HEK293 (cell line): ENCODE data around the gene CDH18.

ENCODE experiments used
- CTCF ChIA-PET: fragments of 350-600 bp; formaldehyde crosslinking; extraction: SDS; loops from one replicate; lab custom pipeline; 2021; ENCODE audit warnings: antibody characterized with exemption; lab: Yijun Ruan, JAX
- POLR2A ChIA-PET: fragments of 300-600 bp; formaldehyde crosslinking; extraction: SDS; loops from one replicate; lab custom pipeline; 2020; ENCODE audit warnings: antibody characterized with exemption, inconsistent platforms; lab: Yijun Ruan, JAX
- H3K27ac ChIP-seq: fragments of 200-500 bp; sonication (Bioruptor generic); 2 replicates; pipeline ENCODE4 v1.5.1; 2014; ENCODE audit warnings: low read depth, low read length, control low read depth, inconsistent platforms; ENCODE audit errors: extremely low read depth
- H3K36me3 ChIP-seq, 2 experiments: fragments of 200-500 bp in 1 of 2; sonication (Bioruptor generic) in 1 of 2; 1 replicate in 1 of 2; 2 replicates in 1 of 2; pipeline ENCODE4 v1.5.1; 2014 to 2017; ENCODE audit warnings: inconsistent platforms in 2 of 2, low read length in 2 of 2; ENCODE audit not compliant: control insufficient read depth in 2 of 2, insufficient read depth in 1 of 2
- H3K4me1 ChIP-seq: fragments of 200-500 bp; sonication (Bioruptor generic); 2 replicates; pipeline ENCODE4 v1.5.1; 2014; ENCODE audit warnings: mild to moderate bottlenecking, low read length, inconsistent platforms; ENCODE audit not compliant: control insufficient read depth, insufficient read depth
- H3K4me3 ChIP-seq: 2 replicates; pipeline ENCODE4 v1.5.1; 2011; ENCODE audit warnings: low read depth, mild to moderate bottlenecking, control low read depth, low read length, moderate library complexity
- H3K9me3 ChIP-seq: fragments of 200-500 bp; sonication (Bioruptor generic); 2 replicates; pipeline ENCODE4 v1.5.1; 2014; ENCODE audit warnings: low read depth, low read length, inconsistent platforms; ENCODE audit not compliant: control insufficient read depth, insufficient read depth
- BCL11A ChIP-seq: fragments of 450-650 bp; formaldehyde crosslinking; IDR thresholded peaks from 2 replicates; pipeline ENCODE4 v1.5.1; 2016; ENCODE audit warnings: low read depth, missing biosample characterization, missing genetic modification characterization
- HOXA7 ChIP-seq: sonication (generic); formaldehyde crosslinking; IDR thresholded peaks from 2 replicates; pipeline ENCODE4 v1.8.1; 2022; ENCODE audit warnings: missing genetic modification reagents, borderline replicate concordance
- MEIS1 ChIP-seq: sonication (generic); formaldehyde crosslinking; IDR thresholded peaks from 2 replicates; pipeline ENCODE4 v1.8.1; 2022; ENCODE audit warnings: missing genetic modification reagents, mild to moderate bottlenecking, borderline replicate concordance
- MYNN ChIP-seq: fragments of 450-650 bp; formaldehyde crosslinking; IDR thresholded peaks from 2 replicates; pipeline ENCODE4 v1.5.1; 2016; ENCODE audit warnings: missing biosample characterization, missing genetic modification characterization, borderline replicate concordance
- ZBTB20 ChIP-seq: fragments of 450-650 bp; formaldehyde crosslinking; IDR thresholded peaks from 2 replicates; pipeline ENCODE4 v1.5.1; 2016; ENCODE audit warnings: missing biosample characterization, missing genetic modification characterization
- ZBTB7A ChIP-seq: fragments of 450-650 bp; formaldehyde crosslinking; IDR thresholded peaks from 2 replicates; pipeline ENCODE4 v1.5.1; 2016; ENCODE audit warnings: low read depth, missing biosample characterization, missing genetic modification characterization
- ZNF10 ChIP-seq: fragments of 450-650 bp; formaldehyde crosslinking; IDR thresholded peaks from 2 replicates; pipeline ENCODE4 v1.5.1; 2017; ENCODE audit warnings: missing biosample characterization, missing genetic modification characterization
- ZNF121 ChIP-seq: fragments of 450-650 bp; formaldehyde crosslinking; IDR thresholded peaks from 2 replicates; pipeline ENCODE4 v1.5.1; 2016; ENCODE audit warnings: missing biosample characterization, missing genetic modification characterization
- ZNF138 ChIP-seq: fragments of 450-650 bp; formaldehyde crosslinking; IDR thresholded peaks from 2 replicates; pipeline ENCODE4 v1.5.1; 2016; ENCODE audit warnings: missing biosample characterization, missing genetic modification characterization, borderline replicate concordance
- ZNF16 ChIP-seq: fragments of 450-650 bp; formaldehyde crosslinking; IDR thresholded peaks from 2 replicates; pipeline ENCODE4 v1.5.1; 2016; ENCODE audit warnings: low read depth, missing biosample characterization, missing genetic modification characterization
- ZNF169 ChIP-seq: fragments of 450-650 bp; formaldehyde crosslinking; IDR thresholded peaks from 2 replicates; pipeline ENCODE4 v1.5.1; 2016; ENCODE audit warnings: missing biosample characterization, missing genetic modification characterization
- ZNF175 ChIP-seq: fragments of 450-650 bp; formaldehyde crosslinking; IDR thresholded peaks from 2 replicates; pipeline ENCODE4 v1.5.1; 2016; ENCODE audit warnings: missing biosample characterization, missing genetic modification characterization
- ZNF2 ChIP-seq: fragments of 450-650 bp; formaldehyde crosslinking; IDR thresholded peaks from 2 replicates; pipeline ENCODE4 v1.5.1; 2016; ENCODE audit warnings: missing biosample characterization, missing genetic modification characterization
- ZNF223 ChIP-seq: fragments of 450-650 bp; formaldehyde crosslinking; IDR thresholded peaks from 2 replicates; pipeline ENCODE4 v1.5.1; 2016; ENCODE audit warnings: missing biosample characterization, missing genetic modification characterization
- ZNF311 ChIP-seq: fragments of 450-650 bp; formaldehyde crosslinking; IDR thresholded peaks from 2 replicates; pipeline ENCODE4 v1.5.1; 2017; ENCODE audit warnings: missing biosample characterization, missing genetic modification characterization, borderline replicate concordance
- ZNF37A ChIP-seq: fragments of 450-650 bp; IDR thresholded peaks from 2 replicates; pipeline ENCODE4 v1.5.1; 2018; ENCODE audit warnings: missing biosample characterization, missing genetic modification characterization
- ZNF394 ChIP-seq: fragments of 450-650 bp; formaldehyde crosslinking; IDR thresholded peaks from 2 replicates; pipeline ENCODE4 v1.5.1; 2016; ENCODE audit warnings: missing biosample characterization, missing genetic modification characterization, mild to moderate bottlenecking, moderate library complexity, borderline replicate concordance
- ZNF416 ChIP-seq: fragments of 450-650 bp; formaldehyde crosslinking; IDR thresholded peaks from 2 replicates; pipeline ENCODE4 v1.5.1; 2016; ENCODE audit warnings: missing biosample characterization, missing genetic modification characterization
- ZNF548 ChIP-seq: fragments of 450-650 bp; formaldehyde crosslinking; IDR thresholded peaks from 2 replicates; pipeline ENCODE4 v1.5.1; 2016; ENCODE audit warnings: missing biosample characterization, missing genetic modification characterization
- ZNF555 ChIP-seq: fragments of 450-650 bp; formaldehyde crosslinking; conservative IDR thresholded peaks from 2 replicates; pipeline ENCODE4 v1.5.1; 2017; ENCODE audit warnings: missing biosample characterization, mild to moderate bottlenecking, missing genetic modification characterization, inconsistent platforms
- ZNF600 ChIP-seq: fragments of 450-650 bp; formaldehyde crosslinking; IDR thresholded peaks from 2 replicates; pipeline ENCODE4 v1.5.1; 2016; ENCODE audit warnings: missing biosample characterization, missing genetic modification characterization
- ZNF664 ChIP-seq: fragments of 450-650 bp; formaldehyde crosslinking; IDR thresholded peaks from 2 replicates; pipeline ENCODE4 v1.5.1; 2016; ENCODE audit warnings: missing biosample characterization, missing genetic modification characterization
- ZNF677 ChIP-seq: fragments of 450-650 bp; IDR thresholded peaks from 2 replicates; pipeline ENCODE4 v1.5.0; 2018; ENCODE audit warnings: missing biosample characterization, mild to moderate bottlenecking, missing genetic modification characterization, moderate library complexity
- TF ChIP-seq, protein P1 (sequence below): fragments of 450-650 bp; formaldehyde crosslinking; IDR thresholded peaks from 2 replicates; pipeline ENCODE4 v1.5.1; 2016; ENCODE audit warnings: missing biosample characterization, missing genetic modification characterization
- TF ChIP-seq, protein P2 (sequence below): fragments of 450-650 bp; formaldehyde crosslinking; IDR thresholded peaks from 2 replicates; pipeline ENCODE4; 2016; ENCODE audit warnings: missing biosample characterization, missing genetic modification characterization
- TF ChIP-seq, protein P3 (sequence below): fragments of 450-650 bp; formaldehyde crosslinking; IDR thresholded peaks from 2 replicates; pipeline ENCODE4 v1.5.0; 2017; ENCODE audit warnings: missing biosample characterization, missing genetic modification characterization, borderline replicate concordance

The CDH18 gene

DNA sequence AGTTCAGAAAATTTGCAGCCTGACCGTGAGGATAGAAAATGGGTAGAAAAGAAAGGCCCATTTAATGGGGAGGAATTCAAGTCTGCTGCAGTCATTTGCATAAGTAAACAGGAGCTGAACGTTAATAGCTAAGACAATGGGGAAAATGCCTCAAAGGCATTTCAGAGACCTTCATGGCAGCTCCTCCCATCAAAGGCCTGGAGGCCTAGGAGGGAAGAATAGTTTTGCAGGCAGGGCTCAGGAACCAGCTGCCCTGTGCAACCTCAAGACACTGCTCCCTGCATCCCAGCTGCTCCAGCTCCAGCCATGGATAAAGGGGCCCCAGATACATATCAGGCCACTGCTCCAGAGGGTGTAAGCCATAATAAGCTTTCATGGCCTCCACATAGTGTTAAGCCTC is 32.2 kb upstream of the CDH18 start:
- no peaks in the 10 kb centered on the region for H3K36me3 ChIP-seq
- H3K27ac ChIP-seq = no peak overlapping the region
- no peak overlapping the region for H3K4me3 ChIP-seq
- no peaks in the 10 kb centered on the region for H3K9me3 ChIP-seq
- ChIA-PET POLR2A (no interaction called here), CTCF (no interaction called here)
- TF ChIP-seq ZNF664 (tag by site-specific recombination) (no peak), ZNF555 (tag by site-specific recombination) (no peak), ZNF175 (tag by site-specific recombination) (no peak), ZNF16 (tag by site-specific recombination) (no peak), ZNF600 (tag by site-specific recombination) (no peak), ZNF138 (tag by site-specific recombination) (no peak), ZNF2 (no peak), ZNF394 (tag by site-specific recombination) (no peak)
- TF ChIP-seq, protein P1, sequence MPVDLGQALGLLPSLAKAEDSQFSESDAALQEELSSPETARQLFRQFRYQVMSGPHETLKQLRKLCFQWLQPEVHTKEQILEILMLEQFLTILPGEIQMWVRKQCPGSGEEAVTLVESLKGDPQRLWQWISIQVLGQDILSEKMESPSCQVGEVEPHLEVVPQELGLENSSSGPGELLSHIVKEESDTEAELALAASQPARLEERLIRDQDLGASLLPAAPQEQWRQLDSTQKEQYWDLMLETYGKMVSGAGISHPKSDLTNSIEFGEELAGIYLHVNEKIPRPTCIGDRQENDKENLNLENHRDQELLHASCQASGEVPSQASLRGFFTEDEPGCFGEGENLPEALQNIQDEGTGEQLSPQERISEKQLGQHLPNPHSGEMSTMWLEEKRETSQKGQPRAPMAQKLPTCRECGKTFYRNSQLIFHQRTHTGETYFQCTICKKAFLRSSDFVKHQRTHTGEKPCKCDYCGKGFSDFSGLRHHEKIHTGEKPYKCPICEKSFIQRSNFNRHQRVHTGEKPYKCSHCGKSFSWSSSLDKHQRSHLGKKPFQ (tag by site-specific recombination) = no peak
- TF ChIP-seq, protein P2, sequence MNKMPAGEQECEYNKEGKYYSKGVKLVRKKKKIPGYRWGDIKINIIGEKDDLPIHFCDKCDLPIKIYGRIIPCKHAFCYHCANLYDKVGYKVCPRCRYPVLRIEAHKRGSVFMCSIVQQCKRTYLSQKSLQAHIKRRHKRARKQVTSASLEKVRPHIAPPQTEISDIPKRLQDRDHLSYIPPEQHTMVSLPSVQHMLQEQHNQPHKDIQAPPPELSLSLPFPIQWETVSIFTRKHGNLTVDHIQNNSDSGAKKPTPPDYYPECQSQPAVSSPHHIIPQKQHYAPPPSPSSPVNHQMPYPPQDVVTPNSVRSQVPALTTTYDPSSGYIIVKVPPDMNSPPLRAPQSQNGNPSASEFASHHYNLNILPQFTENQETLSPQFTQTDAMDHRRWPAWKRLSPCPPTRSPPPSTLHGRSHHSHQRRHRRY (tag by site-specific recombination) = no peak
- no peaks in the 10 kb centered on the region for H3K4me1 ChIP-seq

DNA sequence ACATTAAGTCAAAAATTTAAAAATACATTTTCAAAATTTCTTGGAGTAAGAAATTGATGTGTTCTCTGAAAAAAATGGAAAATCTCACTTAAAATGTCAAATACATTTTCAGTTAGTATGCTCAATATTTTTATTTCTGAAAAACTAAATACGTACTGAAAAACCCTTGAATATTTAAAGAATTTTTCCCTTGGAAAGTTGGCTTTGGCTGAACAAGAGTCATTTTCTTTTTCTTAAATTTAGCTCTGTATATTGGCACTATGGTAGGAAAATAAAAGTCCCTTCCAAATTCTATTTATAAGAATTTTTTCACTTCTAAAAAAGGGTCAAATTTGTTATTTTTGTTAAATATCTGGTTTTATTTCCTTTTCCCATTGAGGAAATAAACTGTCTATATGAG is 29.0 kb upstream of the CDH18 start:
- Histone ChIP-seq H3K4me3 (no peak overlapping the region), H3K36me3 (no peaks in the 10 kb centered on the region), H3K27ac (no peak overlapping the region), H3K4me1 (no peaks in the 10 kb centered on the region), H3K9me3 (no peaks in the 10 kb centered on the region)
- POLR2A ChIA-PET = no interaction called here
- CTCF ChIA-PET = no interaction called here
- TF ChIP-seq ZBTB20 (tag by site-specific recombination) (no peak), ZNF548 (tag by site-specific recombination) (no peak), ZNF10 (tag by site-specific recombination) (no peak), MEIS1 (CRISPR knock-in tag) (no peak), ZNF169 (tag by site-specific recombination) (no peak), ZNF664 (tag by site-specific recombination) (no peak), ZNF677 (tag by site-specific recombination) (no peak), ZNF223 (tag by site-specific recombination) (no peak), ZBTB7A (tag by site-specific recombination) (no peak), HOXA7 (CRISPR knock-in tag) (no peak), ZNF121 (tag by site-specific recombination) (no peak), ZNF37A (tag by site-specific recombination) (no peak), MYNN (tag by site-specific recombination) (no peak), BCL11A (no peak), ZNF311 (tag by site-specific recombination) (no peak), ZNF416 (tag by site-specific recombination) (no peak)
- TF ChIP-seq, protein P3, sequence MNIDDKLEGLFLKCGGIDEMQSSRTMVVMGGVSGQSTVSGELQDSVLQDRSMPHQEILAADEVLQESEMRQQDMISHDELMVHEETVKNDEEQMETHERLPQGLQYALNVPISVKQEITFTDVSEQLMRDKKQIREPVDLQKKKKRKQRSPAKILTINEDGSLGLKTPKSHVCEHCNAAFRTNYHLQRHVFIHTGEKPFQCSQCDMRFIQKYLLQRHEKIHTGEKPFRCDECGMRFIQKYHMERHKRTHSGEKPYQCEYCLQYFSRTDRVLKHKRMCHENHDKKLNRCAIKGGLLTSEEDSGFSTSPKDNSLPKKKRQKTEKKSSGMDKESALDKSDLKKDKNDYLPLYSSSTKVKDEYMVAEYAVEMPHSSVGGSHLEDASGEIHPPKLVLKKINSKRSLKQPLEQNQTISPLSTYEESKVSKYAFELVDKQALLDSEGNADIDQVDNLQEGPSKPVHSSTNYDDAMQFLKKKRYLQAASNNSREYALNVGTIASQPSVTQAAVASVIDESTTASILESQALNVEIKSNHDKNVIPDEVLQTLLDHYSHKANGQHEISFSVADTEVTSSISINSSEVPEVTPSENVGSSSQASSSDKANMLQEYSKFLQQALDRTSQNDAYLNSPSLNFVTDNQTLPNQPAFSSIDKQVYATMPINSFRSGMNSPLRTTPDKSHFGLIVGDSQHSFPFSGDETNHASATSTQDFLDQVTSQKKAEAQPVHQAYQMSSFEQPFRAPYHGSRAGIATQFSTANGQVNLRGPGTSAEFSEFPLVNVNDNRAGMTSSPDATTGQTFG (tag by site-specific recombination) = no peak
